Astrocyte of the cerebellum (primary cell): ENCODE measurements around the gene CNST.

Experiments
- DNase-seq: peaks from one replicate; pipeline ENCODE4 v3.0.0-alpha.2; 2011; ENCODE audit warnings: low read depth
- H3K4me3 ChIP-seq: 2 replicates; pipeline ENCODE4 v1.5.1; 2011; ENCODE audit warnings: mild to moderate bottlenecking, low read depth, low read length, moderate library complexity
- in situ Hi-C: cut with HindIII; loops from 2 replicates; pipeline ENCODE4 v1.10.0; 2017; ENCODE audit warnings: low sequenced_read_pairs
- TF ChIP-seq, protein P1 (sequence below): IDR thresholded peaks from 2 replicates; pipeline ENCODE4 v1.5.1; 2012; ENCODE audit warnings: low read length, low read depth, moderate library complexity, mild to moderate bottlenecking; ENCODE audit errors: missing control alignments

Gene CNST

DNA sequence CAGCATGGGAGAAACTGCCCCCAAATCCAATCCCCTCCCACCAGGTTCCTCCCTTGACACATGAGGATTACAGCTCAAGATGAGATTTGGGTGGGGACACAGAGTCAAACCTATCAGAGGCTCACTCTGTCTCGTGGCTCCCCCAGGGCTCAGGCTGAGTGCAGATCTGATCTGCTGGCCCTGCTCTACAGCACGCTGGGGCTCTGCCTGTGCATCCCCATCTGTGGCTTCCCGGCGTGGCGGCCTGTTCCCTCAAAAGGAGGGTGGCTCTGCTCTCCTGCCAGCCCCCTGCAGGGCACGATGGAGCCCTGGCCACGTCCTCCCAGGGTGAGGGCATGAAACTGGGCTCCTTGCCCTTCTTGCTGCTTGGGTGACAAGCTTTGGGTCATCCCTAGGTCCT is 39.3 kb upstream of the CNST start:
- TF ChIP-seq, protein P1, sequence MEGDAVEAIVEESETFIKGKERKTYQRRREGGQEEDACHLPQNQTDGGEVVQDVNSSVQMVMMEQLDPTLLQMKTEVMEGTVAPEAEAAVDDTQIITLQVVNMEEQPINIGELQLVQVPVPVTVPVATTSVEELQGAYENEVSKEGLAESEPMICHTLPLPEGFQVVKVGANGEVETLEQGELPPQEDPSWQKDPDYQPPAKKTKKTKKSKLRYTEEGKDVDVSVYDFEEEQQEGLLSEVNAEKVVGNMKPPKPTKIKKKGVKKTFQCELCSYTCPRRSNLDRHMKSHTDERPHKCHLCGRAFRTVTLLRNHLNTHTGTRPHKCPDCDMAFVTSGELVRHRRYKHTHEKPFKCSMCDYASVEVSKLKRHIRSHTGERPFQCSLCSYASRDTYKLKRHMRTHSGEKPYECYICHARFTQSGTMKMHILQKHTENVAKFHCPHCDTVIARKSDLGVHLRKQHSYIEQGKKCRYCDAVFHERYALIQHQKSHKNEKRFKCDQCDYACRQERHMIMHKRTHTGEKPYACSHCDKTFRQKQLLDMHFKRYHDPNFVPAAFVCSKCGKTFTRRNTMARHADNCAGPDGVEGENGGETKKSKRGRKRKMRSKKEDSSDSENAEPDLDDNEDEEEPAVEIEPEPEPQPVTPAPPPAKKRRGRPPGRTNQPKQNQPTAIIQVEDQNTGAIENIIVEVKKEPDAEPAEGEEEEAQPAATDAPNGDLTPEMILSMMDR = no peak
- no peak for DNase-seq
- in situ Hi-C loops = no loop called here
- no peak overlapping the region for H3K4me3 ChIP-seq

- in situ Hi-C loops = no loop called here
- H3K4me3 ChIP-seq = no peak overlapping the region
- no peak for DNase-seq
- TF ChIP-seq, protein P1 = no peak
Observed at GRCh38 chr1:246527402-246528088, 38.7 kb upstream of the CNST start.

DNA sequence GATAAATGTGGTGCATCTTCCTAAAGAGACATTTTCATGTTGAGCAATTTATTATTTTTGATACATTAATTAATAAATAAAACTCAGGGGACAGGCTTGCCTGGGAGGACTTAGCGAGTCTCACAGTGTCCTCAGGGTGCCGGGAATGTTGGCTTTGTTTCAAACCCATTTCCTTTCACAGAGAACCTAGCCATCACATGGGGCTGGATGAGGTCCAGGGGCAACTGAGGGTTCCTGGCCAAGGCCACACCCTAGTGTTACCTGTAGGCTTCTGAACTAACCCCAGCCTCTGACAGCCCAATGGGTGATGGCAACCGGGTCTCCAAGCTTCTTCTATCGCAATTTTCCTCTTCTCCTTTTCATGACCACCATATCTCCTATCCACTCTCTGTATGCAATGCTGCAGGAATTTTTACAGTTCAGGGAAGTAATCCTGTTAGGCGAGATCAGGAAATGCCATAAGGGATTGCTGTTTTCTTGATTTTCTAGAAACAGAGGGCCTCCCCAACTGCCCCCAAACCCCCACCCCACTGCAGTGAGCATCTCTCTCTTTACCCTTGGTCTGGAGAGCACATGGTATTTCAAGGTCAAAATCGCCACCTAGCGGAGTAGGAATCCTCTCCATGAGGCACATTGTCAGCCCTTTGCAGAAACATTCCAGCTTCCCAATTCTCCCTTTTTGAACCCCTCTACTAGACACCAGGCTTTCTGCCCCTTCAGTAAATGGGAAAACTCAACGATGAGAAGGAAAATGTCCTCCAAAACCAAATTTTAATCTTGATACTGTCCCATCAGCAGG is 37.1 kb upstream of the CNST start:
- no peak for DNase-seq
- no peak overlapping the region for H3K4me3 ChIP-seq
- TF ChIP-seq, protein P1 = no peak
- in situ Hi-C loops = no loop called here

DNA sequence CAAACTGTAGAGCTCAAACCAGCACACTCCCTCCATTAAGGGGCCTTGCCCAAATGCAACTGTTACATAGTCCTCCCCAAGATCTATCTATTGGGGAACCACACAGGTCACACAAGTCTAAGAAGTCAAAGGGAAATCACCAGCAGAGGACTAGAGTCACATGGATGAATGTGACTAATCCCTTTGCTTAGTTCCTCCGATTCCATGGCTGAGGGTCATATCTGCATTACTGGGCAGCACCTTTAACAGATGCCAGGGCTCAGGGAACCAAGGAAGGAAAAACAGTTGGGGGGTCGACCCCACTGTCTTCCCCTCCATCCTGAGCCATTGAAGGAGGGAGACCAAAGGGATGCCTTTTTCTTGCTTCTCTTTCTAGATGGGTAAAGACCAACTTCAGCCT is 35.8 kb upstream of the CNST start:
- no peak for DNase-seq
- no peak overlapping the region for H3K4me3 ChIP-seq
- TF ChIP-seq, protein P1 = no peak
- in situ Hi-C loops = no loop called here

DNA sequence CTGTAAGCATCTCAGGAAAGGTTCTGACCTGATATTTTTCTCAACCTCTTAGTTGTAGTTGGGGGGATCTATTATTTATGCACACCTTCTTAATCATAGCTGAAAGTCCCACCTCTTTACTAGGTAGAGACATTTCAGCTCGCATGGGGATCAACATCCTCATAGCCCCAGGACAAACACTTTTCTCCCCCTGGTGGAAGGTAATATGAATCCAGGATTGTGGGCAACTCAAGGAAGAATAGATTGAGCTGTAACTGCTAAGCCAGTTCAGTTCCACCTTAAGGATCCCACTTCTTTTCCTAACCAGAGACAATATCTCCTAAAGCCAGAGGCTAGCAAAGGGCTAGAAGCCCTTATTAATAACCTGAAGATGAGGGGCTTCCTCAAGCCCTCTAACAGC is 33.7 kb upstream of the CNST start:
- no peak for DNase-seq
- TF ChIP-seq, protein P1 = peak; percentile 26
- no peak overlapping the region for H3K4me3 ChIP-seq
- in situ Hi-C loops = no loop called here

DNA sequence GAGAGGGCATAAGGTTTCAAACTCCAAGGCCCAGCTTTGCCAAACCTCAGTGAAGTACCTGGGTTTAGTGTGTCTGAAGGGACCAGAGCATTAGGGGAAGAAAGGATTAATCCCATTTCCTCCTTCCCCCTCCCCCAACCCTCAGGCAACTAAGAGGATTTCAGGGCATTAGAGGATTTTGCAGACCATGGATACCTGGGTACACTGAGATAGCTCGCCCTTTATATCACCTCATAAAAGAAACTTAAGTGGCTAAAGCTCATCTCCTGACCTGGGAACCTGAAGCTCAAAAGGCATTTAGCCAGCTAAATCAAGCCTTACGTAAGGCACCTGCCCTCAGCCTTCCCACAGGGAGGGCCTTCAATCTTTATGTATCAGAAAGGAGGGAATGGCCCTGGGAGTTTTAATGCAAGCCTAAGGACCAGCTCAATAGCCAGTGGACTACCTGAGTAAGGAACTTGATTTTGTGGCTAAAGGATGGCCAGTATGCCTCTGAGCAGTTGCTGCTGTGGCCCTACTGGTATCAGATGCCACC is 32.8 kb upstream of the CNST start:
- no peak for DNase-seq
- TF ChIP-seq, protein P1 = no peak
- in situ Hi-C loops = no loop called here
- H3K4me3 ChIP-seq = no peak overlapping the region
